HG03060 (cell line): ENCODE results near the gene WDR43.

Experiments used
- ATAC-seq: cut with Tn5 transposase; IDR thresholded peaks from one replicate; pipeline ENCODE4 v1.9.1; 2021; ENCODE audit warnings: low read depth, moderate number of reproducible peaks; ENCODE audit not compliant: unreplicated experiment

The WDR43 gene

GRCh38 chr2:28906821-28907220 is 12.4 kb downstream of the WDR43 start:
- no peak for ATAC-seq

DNA sequence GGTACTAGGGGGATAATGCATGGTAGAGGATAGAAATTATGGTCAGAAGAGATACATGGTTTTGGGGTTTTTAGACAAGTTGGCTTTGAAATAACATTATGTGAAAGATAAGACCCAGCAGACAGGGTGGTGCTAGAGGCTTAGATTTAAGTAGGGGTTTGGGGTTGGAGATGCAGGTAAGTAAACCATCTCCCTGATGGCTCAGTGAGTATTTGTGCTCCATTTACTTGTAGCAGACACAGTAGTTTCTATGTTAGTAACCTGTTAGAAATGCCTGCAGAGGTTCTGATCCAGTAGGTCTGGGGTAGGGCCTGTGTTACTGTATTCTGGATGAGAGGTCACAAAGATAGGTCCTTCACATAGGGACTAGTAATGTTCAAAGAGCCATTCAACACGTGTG is 13.7 kb downstream of the WDR43 start:
- ATAC-seq: no peak

DNA sequence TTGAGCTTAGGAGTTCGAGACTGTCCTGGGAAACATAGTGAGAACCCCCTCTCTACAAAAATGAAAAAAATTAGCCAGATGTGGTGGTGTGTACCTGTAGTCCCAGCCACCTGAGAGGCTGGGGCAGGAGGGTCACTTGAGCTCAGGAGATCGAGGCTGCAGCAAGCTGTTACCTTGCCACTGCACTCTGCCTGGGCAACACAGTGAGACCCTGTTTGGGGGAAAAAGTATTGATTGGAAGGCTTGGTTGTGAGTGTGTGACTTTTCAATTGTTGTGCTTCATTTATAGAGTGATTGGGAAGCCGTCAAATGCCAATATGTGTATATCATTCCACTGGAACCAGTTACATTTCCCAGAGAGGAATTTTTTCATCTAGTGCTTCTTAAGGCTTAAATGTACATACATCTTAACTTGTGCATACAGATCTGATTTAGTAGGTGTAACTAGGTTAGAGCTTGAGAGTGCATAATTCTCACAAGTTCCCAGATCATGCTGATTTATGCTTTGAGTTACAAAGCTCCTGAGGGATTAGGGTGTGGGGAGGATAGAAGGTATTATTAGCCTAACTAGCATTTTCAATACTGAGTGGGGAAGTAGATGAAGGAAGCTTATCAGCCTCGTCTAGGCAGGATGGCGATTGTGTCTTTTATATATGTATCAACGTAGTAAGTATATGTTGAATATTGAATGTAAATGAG is 15.3 kb downstream of the WDR43 start:
- no peak for ATAC-seq

DNA sequence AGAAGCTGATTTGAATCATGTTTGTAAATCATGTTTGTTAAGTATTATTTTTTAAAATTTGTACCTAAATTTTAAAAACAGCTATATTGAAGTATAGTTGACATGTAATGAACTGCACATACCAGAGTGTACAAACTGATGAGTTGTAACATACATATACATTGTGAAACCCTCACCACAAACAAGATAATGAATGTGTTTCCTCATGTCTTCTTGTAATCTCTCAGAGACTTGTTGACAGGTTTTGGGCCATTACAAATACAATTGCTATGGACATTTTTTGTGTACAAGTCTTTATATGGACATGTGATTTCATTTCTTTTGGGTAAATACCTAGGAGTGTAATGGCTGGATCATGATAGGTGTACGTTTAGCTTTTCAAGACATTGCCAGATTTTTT is 21.5 kb downstream of the WDR43 start:
- ATAC-seq: no peak

GRCh38 chr2:28926847-28927246 is 32.4 kb downstream of the WDR43 start:
- no peak for ATAC-seq

DNA sequence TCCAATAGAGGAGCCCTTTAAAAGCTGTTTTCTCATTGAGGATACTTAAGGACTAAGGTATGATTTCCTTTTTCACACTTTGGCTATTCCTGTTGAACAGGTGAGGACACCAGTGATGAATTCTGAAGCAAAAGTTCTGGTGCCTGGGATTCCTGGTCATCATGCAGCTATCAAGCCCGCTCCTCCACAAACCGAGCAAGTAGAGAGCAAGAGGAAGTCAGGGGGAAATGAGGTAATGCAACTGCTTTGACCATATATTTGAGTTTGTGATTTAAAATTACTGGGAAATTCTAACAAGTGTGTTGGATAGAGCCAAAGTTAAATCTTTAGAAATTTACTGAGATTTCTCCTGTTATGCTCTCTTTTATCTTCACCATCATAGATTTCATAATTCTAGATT is 33.0 kb downstream of the WDR43 start:
- no peak for ATAC-seq

DNA sequence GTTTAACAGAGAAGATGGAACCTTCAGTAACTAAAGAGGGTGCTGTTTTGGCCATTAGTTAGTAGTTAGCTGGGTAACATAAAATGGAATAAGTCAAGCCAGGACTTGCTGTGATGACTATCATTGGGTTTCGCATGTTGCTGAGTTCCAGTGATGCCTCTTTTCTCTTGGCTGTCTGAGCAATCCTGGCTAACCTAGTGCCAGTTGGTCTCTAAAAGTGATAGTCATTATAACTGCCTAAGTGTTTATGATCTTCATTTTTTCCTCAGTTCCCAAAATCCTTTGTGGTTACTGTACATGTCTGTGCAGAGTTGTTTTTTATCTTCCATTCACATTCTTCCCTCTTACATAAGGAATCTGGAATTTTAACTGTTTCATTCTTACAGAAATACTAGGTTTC is 33.4 kb downstream of the WDR43 start:
- ATAC-seq: no peak

- ATAC-seq: no peak
Observed at GRCh38 chr2:28929581-28929980, 35.1 kb downstream of the WDR43 start.

GRCh38 chr2:28930205-28930604 is 35.7 kb downstream of the WDR43 start:
- ATAC-seq: no peak

GRCh38 chr2:28934769-28935168 is 40.3 kb downstream of the WDR43 start:
- no peak for ATAC-seq

GRCh38 chr2:28941008-28941407 is 46.5 kb downstream of the WDR43 start:
- no peak for ATAC-seq

DNA sequence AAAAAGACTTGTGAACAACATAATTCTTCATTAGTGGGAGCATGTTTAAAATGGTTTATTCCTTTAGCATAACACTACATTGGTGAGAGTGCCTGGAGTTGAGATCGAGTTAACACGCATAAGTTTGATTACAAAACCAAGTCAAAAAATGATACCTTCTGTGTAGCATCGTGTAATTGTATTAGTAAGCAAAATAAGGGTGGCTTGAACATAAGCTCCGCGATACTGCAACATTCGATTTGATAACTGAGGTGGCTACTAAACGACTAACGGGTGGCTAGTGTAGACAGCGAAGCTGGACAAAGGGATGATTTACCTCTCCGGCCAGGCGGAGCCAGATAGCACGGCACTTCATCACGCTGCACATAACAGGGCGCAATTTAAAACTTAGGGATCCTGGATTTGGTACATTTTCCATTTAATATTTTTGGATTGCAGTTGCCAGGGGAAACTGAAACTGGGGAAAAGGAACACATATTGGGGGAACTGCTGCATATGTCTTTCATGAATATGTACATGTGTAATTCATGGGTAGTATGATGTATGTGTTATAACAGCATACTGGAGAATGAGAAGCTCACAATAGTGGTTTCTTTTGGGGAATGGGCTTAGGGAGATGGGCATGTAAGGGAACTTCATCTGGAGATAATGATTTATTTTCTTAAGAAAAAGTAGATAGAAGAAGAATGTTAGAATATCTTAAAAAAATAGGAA is 50.2 kb downstream of the WDR43 start:
- ATAC-seq: no peak

- no peak for ATAC-seq
Observed at GRCh38 chr2:28948160-28948559, 53.7 kb downstream of the WDR43 start.

DNA sequence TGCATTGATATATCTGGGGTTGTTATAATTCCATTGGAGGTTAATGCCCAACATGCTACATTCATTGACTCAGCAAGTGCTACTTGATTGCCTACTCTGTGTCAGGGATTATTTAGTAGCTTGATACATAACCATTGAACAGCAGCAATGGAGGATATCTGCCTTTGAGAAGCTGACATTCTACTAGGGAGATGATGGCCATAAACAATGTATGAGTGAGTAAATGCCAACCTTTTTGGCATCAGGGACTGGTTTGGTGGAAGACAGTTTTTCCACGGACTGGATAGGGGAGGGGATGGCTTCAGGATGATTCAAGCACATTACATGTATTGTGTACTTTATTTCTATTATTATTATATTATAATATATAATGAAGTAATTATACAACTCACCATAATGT is 54.7 kb downstream of the WDR43 start:
- no peak for ATAC-seq

DNA sequence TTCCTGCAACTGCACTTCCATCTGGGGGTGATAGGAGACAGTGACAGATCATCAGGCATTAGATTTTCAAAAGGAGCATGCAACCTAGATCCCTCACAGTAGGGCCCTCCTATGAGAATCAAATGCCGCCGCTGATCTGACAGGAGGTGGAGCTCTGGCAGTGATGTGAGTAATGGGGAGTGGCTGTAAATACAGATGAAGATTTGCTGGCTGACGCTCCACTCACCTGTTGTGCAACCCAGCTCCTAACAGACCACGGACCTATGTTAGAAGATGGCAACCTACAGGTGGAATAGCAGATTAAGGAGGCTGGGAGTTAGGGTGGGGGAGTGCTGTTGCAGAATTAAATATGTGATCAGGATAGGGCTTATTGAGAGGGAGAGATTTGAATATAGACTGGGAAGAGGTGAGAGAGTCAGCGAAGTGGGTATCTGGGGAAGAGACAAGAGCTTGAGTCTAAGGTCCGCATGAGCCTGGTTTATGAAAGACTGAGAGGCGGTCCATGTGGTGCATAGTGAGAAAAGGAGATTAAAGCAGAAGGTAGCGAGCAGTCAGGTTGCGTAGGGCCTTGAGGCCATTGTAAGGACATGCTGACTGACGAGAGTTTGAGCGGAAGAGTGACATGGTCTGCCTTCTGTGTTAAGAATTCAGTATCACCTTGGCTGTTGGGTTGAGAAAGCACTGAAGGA is 55.3 kb downstream of the WDR43 start:
- no peak for ATAC-seq

- ATAC-seq: no peak
Observed at GRCh38 chr2:28950941-28951630, 56.6 kb downstream of the WDR43 start.

DNA sequence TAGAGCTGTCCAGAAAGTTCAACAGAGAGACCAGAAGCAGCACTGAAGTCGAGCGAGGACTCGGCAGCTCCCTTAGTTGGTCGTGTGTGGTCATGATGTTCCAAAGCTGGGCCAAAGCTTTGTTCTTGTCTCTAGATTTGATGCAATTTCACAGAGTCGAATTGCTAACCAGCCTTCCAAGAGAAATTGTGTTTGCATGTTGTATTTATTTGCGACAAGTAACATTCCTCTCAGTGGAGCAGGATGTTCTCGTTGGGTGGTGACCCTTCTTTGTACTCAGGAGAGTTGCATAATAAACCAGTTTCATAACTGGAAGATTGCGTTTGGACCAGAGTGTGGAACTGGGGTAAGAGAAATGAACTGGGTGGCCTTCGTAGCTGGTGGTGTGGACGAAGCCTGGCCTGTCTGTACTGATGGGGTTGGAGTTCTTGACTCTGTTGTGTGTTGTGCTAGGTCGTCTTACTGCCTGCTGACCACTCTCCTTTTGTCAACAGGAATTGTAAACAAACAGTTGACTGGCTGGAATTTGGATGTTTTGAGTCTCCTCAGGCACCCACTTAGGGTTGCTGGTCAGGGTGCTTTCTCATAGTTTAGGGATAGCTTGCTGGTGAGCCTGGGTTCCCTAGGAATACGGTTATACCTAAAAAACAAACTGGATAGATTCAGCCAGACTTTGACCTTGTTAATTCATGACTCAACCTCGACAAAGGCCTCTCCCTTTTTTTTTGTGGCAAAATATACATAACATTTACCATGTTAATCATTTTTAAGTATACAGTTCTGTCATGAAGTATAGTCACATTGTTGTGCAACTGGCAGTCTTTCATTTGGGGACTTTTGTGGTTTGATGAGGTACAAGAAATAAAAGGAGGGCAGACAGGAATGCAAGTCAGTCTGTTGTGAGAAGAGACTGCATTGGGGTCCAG is 57.7 kb downstream of the WDR43 start:
- no peak for ATAC-seq

- no peak for ATAC-seq
Observed at GRCh38 chr2:28952836-28953211, 58.4 kb downstream of the WDR43 start.

- no peak for ATAC-seq
Observed at GRCh38 chr2:28955467-28955866, 61.0 kb downstream of the WDR43 start.

GRCh38 chr2:28956415-28956826 is 62.0 kb downstream of the WDR43 start:
- no peak for ATAC-seq
